Right cardiac atrium (tissue), 5 donors: Measurements from ENCODE around the gene ZYG11B. TPM values are rescaled to one million over a fixed set of nuclear protein-coding genes. Genes with fewer than 3 reads are reported as not detected.
"Not testable (repeated sequence)": the region's sequence is repeated elsewhere in the genome, so short reads cannot be mapped to it uniquely, and the experiment has no call there.

Experiments
- ATAC-seq, 2 donors: fragments of 200-7000 bp; cut with Tn5 transposase; one replicate each; pipeline versions ENCODE4 v1.8.0 to v1.9.1; 2020; ENCODE audit warnings: moderate library complexity in 2 of 2, mild to moderate bottlenecking in 1 of 2
- DNase-seq, 3 donors: peaks; one replicate each; pipeline ENCODE4 v3.0.0-alpha.2; 2020
- H3K27ac ChIP-seq: one replicate; pipeline ENCODE4 v1.5.1; 2013; ENCODE audit warnings: mild to moderate bottlenecking, low read length, control low read depth, moderate library complexity
- H3K27me3 ChIP-seq: one replicate; pipeline ENCODE4 v1.6.1; 2013; ENCODE audit not compliant: control insufficient read depth, insufficient read depth
- H3K4me1 ChIP-seq: one replicate; pipeline ENCODE4 v1.6.1; 2013; ENCODE audit warnings: low read length; ENCODE audit not compliant: control insufficient read depth, insufficient read depth
- H3K4me3 ChIP-seq: one replicate; pipeline ENCODE4 v1.5.1; 2013; ENCODE audit warnings: low read length, control low read depth
- H3K9me3 ChIP-seq: one replicate; pipeline ENCODE4 v1.6.1; 2013; ENCODE audit warnings: low read length; ENCODE audit not compliant: control insufficient read depth
- WGBS: extraction: QIAGEN DNeasy Blood & Tissue Kit; methylation state at CpG from one replicate; pipeline ENCODE4 v1.1.7; 2013; 5-methylcytosine and 5-hydroxymethylcytosine counted together
- intact Hi-C, 4 donors: fragments of 100-400 bp; cut with DNase I; formaldehyde crosslinking; loops; one replicate each; pipeline versions ENCODE4 v1.11.0 to v1.14.0; 2022 to 2023
- long read RNA-seq, 4 donors: library from polyadenylated mRNA; unstranded; transcript quantifications; one replicate each; pipeline ENCODE4 v2.0.0, GENCODE V29; 2020 to 2021
- polyA plus RNA-seq: library from polyadenylated mRNA; stranded (reverse); fragments of 200-250 nt; gene quantifications from one replicate; pipeline ENCODE4 v1.2.3, GENCODE V29; 2013
- total RNA-seq, 4 donors: library from RNA; stranded (reverse); fragmentation: NEBNext Ultra II Directional; extraction: Animal tissue kit (Norgen Biotek cat#: 25700); gene quantifications; one replicate each; pipeline ENCODE4 v1.2.1, GENCODE V29; 2021
- donor health status: healthy with polysubstance abuse.
- donor health status: DM: no; HTN: yes; CAD: no.
- donor health status: DM: no; HTN: no; CAD: no.
- donor health status: DM: no; HTN: yes; CAD: no; lungs with severe emphysema.
- donor health status: DM: yes; HTN: yes; CAD: no.

The ZYG11B gene
- 10 to 100 TPM; 41.9 to 58.7 (median 54.7) TPM for total RNA-seq
- polyA plus RNA-seq, result 17.8 TPM
- long read RNA-seq, donor 1, full-length matches to known transcripts, result 47 of 83 reads
- long read RNA-seq, donor 1, partial matches to known transcripts, result 9 of 83 reads
- long read RNA-seq, donor 1, other reads (novel, unspliced or antisense), result 27 of 83 reads
- long read RNA-seq, donor 2, full-length matches to known transcripts, result 3 of 6 reads
- long read RNA-seq, donor 2, partial matches to known transcripts, result 1 of 6 reads
- long read RNA-seq, donor 2, other reads (novel, unspliced or antisense), result 2 of 6 reads
- long read RNA-seq, donor 3, full-length matches to known transcripts, result 74 of 118 reads
- long read RNA-seq, donor 3, partial matches to known transcripts, result 23 of 118 reads
- long read RNA-seq, donor 3, other reads (novel, unspliced or antisense), result 21 of 118 reads
- long read RNA-seq, donor 4, full-length matches to known transcripts, result 3 of 9 reads
- long read RNA-seq, donor 4, partial matches to known transcripts, result 1 of 9 reads
- long read RNA-seq, donor 4, other reads (novel, unspliced or antisense), result 5 of 9 reads

DNA sequence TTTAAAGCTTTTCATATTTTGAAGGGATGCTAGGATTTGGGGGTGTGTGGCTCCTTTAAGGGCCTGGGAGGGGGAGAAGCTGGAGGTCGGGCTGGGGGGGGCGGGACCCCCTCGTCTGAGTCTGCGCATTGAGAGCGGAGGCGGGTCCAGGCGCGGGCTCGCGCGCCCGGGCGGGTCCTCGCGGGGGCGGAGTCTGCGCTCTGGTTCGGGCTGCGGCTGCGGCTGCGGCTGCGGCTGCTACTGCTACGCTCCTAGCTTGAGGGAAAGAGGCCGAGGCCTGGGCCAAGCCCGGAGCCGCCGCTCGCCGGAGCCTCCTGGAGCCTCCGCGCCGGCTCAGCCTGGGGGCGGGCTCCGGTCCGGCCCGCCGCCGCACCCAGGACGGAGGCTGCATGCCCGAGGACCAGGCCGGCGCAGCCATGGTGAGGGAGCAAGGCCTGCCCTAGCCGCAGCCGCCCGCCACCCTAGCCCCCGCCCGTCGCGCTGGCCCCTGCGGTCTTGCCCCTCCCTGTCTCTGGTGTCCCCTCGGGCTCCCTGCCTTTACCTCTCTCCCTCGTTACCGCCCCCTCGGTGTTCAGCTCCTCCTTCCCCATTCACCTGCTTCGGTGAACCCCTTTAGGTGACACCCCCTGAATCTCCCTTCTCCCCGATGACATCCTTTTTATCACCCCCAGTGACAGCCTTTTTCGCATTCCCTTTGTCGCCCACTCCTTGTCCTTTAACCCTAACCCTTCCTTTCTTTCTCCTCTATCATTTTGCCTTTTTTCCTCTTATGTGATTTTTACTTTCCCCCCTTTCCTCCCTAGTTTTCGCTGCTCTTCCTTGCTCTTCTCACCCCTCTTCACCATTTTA lies at the start of gene ZYG11B:
Gene ZYG11B, plus strand, starts transcription at position 189 of the 849 bp plus-strand sequence. Its CDS starts 201 bp downstream, at position 390.
- ATAC-seq (peak; percentile 97 to 98), DNase-seq (peak; percentile 91 to 96 (median 96))
- no peaks in the 10 kb centered on the region for H3K9me3 ChIP-seq
- intact Hi-C loops, result no loop called here
- H3K27me3 ChIP-seq, result no peaks in the 10 kb centered on the region
- H3K27ac ChIP-seq, result peak within 1 kb of the TSS; percentile 91
- H3K4me3 ChIP-seq, result peak within 1 kb of the TSS; percentile 80
- under 1% methylated on average over 59 of the region's 59 CpGs for WGBS
- peaks cover 4% of the 10 kb centered on the region for H3K4me1 ChIP-seq

DNA sequence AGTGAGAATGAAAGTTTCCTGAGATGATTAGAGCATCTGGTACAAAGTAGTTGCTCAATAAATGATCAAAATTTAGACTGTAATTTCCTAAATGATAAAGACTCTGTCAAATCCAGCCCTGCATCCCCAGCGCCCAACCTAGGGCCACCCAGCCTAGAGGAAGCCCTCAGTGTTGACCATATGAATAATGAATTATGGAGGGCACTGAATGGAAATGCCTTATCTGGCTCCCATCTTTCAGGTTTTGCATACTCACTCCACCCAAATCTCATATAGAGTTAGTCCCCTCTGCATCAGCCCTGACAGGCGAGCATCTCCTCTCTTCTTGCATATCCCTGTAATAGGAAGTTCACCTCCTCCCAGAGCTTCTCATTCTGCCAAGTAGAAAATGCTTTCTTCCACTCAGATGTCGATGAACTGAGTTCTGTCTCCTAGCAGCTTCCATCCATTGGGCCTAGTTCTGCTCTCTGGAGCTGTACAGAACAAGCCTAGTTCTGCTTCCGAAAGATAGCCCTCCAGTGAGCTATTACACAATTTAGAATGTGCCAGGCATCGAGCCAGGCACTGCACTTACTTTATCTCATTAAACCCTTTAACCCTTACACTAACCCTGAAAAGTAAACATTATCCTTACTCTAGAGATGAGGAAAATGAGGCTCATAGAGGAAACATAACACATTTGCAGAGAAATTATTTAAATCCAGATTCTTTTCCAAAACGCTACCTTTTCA lies 49.0 kb upstream of the ZYG11B start:
- Histone ChIP-seq H3K27me3 (no peaks in the 10 kb centered on the region), H3K9me3 (no peaks in the 10 kb centered on the region), H3K27ac (no peak overlapping the region), H3K4me3 (no peak overlapping the region), H3K4me1 (peaks cover 6% of the 10 kb centered on the region)
- intact Hi-C loops, result no loop called here
- WGBS, result 48% methylated on average over 6 of the region's 6 CpGs
- DNase-seq (peak; percentile 43 to 85 (median 67)), ATAC-seq (peak; percentile 87 to 92)

DNA sequence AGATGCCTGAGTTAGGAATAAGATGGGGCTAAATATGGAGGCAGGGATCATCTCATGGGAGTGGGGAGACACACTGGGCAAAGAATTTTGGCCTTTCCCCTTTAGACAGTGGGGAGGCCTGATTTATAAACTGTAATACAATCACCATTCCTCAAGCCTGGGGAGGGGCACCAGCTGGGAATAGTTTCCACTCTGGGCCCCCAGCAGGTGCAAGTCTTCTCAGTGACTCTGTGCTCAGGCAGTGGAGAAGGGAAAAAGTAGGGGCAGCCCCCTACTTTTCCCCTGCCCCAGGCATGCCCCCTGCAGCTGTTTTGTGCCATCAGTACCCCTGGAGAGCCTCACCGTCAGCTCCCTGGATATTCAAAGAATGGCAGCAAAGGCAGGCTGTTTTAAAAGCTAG lies 47.2 kb upstream of the ZYG11B start:
- WGBS, result 86% methylated on average over 1 of the region's 1 CpG
- intact Hi-C loops, result no loop called here
- ATAC-seq (no peak), DNase-seq (no peak)
- no peak overlapping the region for H3K4me3 ChIP-seq
- H3K9me3 ChIP-seq, result no peaks in the 10 kb centered on the region
- no peaks in the 10 kb centered on the region for H3K27me3 ChIP-seq
- peaks cover 6% of the 10 kb centered on the region for H3K4me1 ChIP-seq
- H3K27ac ChIP-seq, result no peak overlapping the region

DNA sequence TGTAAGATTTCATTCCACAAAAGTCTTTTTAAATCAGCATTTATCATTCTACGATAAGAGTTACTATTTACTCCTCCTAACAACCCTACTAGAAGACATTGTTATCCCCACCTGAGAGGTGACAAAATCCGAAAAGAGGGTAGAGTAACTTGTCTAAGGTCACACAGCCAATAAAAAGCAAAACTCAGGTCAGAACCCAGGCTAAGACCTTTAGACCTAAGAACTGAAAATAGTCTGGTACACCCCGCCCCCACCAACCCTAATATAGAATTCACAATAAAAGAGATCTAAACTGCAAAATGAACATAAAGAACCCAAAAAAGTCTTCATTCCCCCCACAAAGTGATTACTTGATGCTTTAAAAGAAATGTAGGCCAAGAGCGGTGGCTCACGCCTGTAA lies 46.8 kb upstream of the ZYG11B start:
- ATAC-seq, result no peak
- DNase-seq, result no peak
- Histone ChIP-seq H3K4me3 (no peak overlapping the region), H3K9me3 (no peaks in the 10 kb centered on the region), H3K4me1 (peaks cover 6% of the 10 kb centered on the region), H3K27me3 (no peaks in the 10 kb centered on the region), H3K27ac (no peak overlapping the region)
- intact Hi-C loops, result no loop called here
- 90% methylated on average over 5 of the region's 5 CpGs for WGBS

DNA sequence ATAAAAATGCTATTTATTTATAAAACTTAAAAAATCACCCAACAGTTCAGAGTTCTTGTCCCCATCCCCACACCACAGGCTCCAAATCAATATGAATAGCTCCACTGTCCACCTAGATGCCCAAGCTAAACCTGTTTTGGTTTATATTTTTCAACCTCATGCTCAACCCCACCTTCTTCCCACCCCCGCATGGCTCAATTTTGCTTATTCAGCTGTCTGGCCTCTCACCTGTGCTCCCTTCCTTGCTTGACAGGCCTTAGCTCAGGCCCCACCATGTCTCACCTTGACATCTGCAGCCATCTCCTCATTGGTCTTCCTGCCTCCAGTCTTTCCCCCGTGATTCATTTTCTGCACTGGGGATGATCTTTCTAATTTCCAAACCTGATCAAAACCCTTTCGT lies 45.9 kb upstream of the ZYG11B start:
- intact Hi-C loops, result no loop called here
- 84% methylated on average over 3 of the region's 3 CpGs for WGBS
- Histone ChIP-seq H3K4me3 (no peak overlapping the region), H3K9me3 (no peaks in the 10 kb centered on the region), H3K27ac (no peak overlapping the region), H3K27me3 (no peaks in the 10 kb centered on the region), H3K4me1 (peaks cover 6% of the 10 kb centered on the region)
- DNase-seq (no peak), ATAC-seq (no peak)

DNA sequence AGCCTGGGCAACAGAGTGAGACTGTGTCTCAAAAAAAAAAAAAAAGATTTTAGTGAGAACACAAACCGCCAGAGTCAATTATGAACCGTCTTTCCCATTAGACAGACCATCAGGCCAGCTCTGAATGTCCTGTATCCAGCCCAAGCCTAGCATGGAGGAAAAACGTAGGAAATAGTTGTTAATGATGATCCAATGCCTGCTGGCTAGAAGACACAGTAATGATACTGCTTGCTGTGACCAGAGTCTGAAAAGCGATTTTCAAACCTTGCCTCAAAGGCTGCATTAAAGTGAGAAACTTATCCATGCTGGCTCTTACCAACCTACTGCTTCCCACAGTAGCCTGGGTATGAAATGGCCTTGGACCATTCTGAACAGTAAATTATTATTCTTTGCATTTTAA lies 45.1 kb upstream of the ZYG11B start:
- intact Hi-C loops, result no loop called here
- ATAC-seq (no peak), DNase-seq (no peak)
- H3K4me1 ChIP-seq, result peaks cover 6% of the 10 kb centered on the region
- H3K27ac ChIP-seq, result no peak overlapping the region
- no peaks in the 10 kb centered on the region for H3K27me3 ChIP-seq
- no peak overlapping the region for H3K4me3 ChIP-seq
- WGBS, result 79% methylated on average over 4 of the region's 4 CpGs
- H3K9me3 ChIP-seq, result no peaks in the 10 kb centered on the region

DNA sequence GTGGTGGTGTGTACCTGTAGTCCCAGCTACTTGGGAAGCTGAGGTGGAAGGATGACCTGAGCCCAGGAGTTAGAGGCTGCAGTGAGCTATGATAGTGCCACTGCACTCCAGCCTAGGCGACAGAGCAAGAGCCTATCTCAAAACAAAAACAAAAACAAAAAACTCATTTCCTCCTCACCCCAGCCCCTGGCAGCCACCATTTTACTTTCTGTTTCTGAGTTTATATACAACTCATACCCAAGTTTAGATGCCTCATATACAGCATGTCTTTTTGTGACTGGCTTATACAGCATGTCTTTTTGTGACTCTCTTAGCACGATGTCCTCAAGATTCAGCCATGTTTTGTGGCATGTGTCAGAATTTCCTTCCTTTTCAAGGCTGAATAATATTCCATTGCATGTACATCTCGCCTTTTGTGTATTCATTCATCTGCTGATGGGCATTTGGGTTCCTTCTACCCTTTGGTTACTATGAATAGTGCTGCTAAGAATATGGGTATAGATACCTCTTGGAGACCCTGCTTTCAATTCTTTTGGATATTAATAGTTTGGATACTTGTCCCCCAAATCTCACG lies 42.8 kb upstream of the ZYG11B start:
- DNase-seq (no peak), ATAC-seq (no peak)
- intact Hi-C loops, result no loop called here
- no peak overlapping the region for H3K4me3 ChIP-seq
- no peaks in the 10 kb centered on the region for H3K9me3 ChIP-seq
- WGBS, result 93% methylated on average over 4 of the region's 4 CpGs
- no peak overlapping the region for H3K27ac ChIP-seq
- no peaks in the 10 kb centered on the region for H3K27me3 ChIP-seq
- no peaks in the 10 kb centered on the region for H3K4me1 ChIP-seq

DNA sequence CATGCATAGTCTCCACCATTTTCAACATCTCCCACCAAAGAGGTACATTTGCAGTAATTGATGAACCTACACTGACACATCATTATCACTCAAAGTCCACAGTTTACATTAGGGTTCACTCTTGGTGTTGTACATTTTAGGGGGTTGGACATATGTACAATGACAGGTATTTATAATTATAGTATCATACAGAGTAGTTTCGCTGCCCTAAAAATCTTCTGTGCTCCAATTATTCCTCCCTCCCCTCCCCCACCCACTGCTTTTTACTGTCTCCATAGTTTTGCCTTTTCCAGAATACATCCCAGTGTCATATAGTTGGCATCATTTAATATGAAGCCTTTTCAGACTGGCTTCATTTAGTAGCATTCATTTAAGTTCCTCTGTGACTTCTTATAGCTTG lies 41.7 kb upstream of the ZYG11B start:
- intact Hi-C loops, result no loop called here
- DNase-seq (no peak), ATAC-seq (no peak)
- Histone ChIP-seq H3K9me3 (no peaks in the 10 kb centered on the region), H3K27me3 (no peaks in the 10 kb centered on the region), H3K27ac (no peak overlapping the region), H3K4me1 (no peaks in the 10 kb centered on the region), H3K4me3 (no peak overlapping the region)
- WGBS, result 97% methylated on average over 1 of the region's 1 CpG

DNA sequence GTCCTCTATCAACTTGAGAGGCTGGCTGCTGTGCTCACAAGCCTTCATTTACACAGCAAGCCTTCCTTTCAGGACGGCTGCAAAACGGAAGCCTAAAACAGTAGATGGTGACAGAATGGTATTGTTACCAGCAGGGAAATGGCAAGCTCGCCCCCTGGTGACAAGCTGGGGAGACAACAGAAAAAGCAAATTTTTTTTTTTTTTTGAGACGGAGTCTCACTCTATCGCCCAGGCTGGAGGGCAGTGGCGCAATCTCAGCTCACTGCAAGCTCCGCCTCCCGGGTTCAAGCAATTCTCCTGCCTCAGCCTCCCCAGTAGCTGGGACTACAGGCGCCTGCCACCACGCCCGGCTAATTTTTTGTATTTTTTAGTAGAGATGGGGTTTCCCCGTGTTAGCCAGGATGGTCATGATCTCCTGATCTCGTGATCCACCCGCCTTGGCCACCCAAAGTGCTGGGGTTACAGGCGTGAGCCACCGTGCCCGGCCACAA lies 39.9 kb upstream of the ZYG11B start:
- intact Hi-C loops, H3K4me1 ChIP-seq, H3K27me3 ChIP-seq, H3K27ac ChIP-seq, H3K9me3 ChIP-seq, H3K4me3 ChIP-seq: not testable (repeated sequence)
- 60% methylated on average over 17 of the region's 17 CpGs for WGBS
- DNase-seq, result peak; percentile 56 to 85 (median 80)
- ATAC-seq, result peak; percentile 79 to 80

DNA sequence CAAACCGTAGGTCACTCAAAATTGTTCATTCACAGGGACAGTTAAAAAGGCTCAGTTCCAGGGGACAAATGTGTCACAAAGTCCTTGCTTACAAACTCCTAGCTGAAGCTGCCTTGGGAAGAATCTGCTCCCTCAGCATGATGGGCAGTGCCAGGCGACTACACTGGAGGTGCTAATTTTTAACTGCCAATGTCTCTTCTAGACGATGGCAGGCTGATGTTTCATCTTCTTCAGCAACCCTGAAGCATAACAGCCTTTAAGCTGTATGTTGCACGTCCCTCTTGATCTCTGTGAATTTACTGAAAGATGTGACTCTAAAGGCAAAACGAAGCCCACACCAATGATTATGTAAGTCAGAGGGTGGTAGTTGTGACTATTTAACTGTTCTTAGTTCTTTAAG lies 39.4 kb upstream of the ZYG11B start:
- DNase-seq (no peak), ATAC-seq (no peak)
- Histone ChIP-seq H3K9me3 (no peaks in the 10 kb centered on the region), H3K27ac (no peak overlapping the region), H3K4me3 (no peak overlapping the region), H3K27me3 (no peaks in the 10 kb centered on the region), H3K4me1 (no peaks in the 10 kb centered on the region)
- intact Hi-C loops, result no loop called here
- 95% methylated on average over 5 of the region's 5 CpGs for WGBS
